Measurements from ENCODE around the gene TRIM37. TPM values are rescaled to one million over a fixed set of nuclear protein-coding genes. Genes with fewer than 3 reads are reported as not detected.
A peak's percentile ranks its signal among the peaks of the same experiment; 100 is the strongest.

The TRIM37 gene
- total RNA-seq, 1 donor from 2014 or later, result 25.4 TPM

GRCh38 chr17:59154721-59155438 is 48.2 kb upstream of the TRIM37 start, which contains the start of gene SKA2:
Gene SKA2 (minus strand): TSS chr17:59155186. CDS start chr17:59155163, 23 bp downstream.
- H3K4me3 ChIP-seq (ENCODE audit: insufficient read depth, low read depth, low read length), result peak within 1 kb of the TSS; percentile 90
- Mint-ChIP-seq H3K36me3 (ENCODE audit: low read depth, unreplicated experiment) (no peaks in the 10 kb centered on the region), H3K27ac (ENCODE audit: unreplicated experiment) (no peak within 1 kb of the TSS), H3K4me3 (ENCODE audit: unreplicated experiment) (no peak within 1 kb of the TSS), H3K9me3 (ENCODE audit: unreplicated experiment) (no peaks in the 10 kb centered on the region), H3K4me1 (ENCODE audit: low read depth, unreplicated experiment) (peaks cover 17% of the 10 kb centered on the region), H3K27me3 (ENCODE audit: low read depth, unreplicated experiment) (no peaks in the 10 kb centered on the region)
- H3K27me3 ChIP-seq (ENCODE audit: insufficient read depth, low read length), result no peaks in the 10 kb centered on the region
- FAIRE-seq (no peak), DNase-seq (ENCODE audit: low read depth) (no peak)
- H3K9ac ChIP-seq (ENCODE audit: low read length), result peak within 1 kb of the TSS; percentile 98
- no peaks in the 10 kb centered on the region for H3K36me3 ChIP-seq (ENCODE audit: insufficient read depth, low read length)
- H4K20me1 ChIP-seq (ENCODE audit: insufficient read depth, low read length), result peaks cover 5% of the 10 kb centered on the region
- peaks cover 86% of the 10 kb centered on the region for H3K79me2 ChIP-seq (ENCODE audit: insufficient read depth, low read length)
- peak within 1 kb of the TSS; percentile 88 for H3K4me2 ChIP-seq (ENCODE audit: low read length)
- H2AFZ ChIP-seq (ENCODE audit: low read depth, low read length), result peak within 1 kb of the TSS; percentile 78
- TF ChIP-seq EZH2 (IDR thresholded peaks at IDR 0.05; ENCODE audit: insufficient read depth, low read length), result peak; percentile 93
- TF ChIP-seq, protein P1, sequence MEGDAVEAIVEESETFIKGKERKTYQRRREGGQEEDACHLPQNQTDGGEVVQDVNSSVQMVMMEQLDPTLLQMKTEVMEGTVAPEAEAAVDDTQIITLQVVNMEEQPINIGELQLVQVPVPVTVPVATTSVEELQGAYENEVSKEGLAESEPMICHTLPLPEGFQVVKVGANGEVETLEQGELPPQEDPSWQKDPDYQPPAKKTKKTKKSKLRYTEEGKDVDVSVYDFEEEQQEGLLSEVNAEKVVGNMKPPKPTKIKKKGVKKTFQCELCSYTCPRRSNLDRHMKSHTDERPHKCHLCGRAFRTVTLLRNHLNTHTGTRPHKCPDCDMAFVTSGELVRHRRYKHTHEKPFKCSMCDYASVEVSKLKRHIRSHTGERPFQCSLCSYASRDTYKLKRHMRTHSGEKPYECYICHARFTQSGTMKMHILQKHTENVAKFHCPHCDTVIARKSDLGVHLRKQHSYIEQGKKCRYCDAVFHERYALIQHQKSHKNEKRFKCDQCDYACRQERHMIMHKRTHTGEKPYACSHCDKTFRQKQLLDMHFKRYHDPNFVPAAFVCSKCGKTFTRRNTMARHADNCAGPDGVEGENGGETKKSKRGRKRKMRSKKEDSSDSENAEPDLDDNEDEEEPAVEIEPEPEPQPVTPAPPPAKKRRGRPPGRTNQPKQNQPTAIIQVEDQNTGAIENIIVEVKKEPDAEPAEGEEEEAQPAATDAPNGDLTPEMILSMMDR (IDR thresholded peaks at IDR 0.05; ENCODE audit: insufficient read depth, low read depth, low read length), result no peak
- peak within 1 kb of the TSS; percentile 92 for H3K27ac ChIP-seq (ENCODE audit: low read depth, low read length)
- H3K4me1 ChIP-seq (ENCODE audit: insufficient read depth, low read length), result peaks cover 26% of the 10 kb centered on the region
- H3K9me3 ChIP-seq (ENCODE audit: insufficient read depth, low read depth, low read length), result no peaks in the 10 kb centered on the region

GRCh38 chr17:59154292-59154720 is 47.6 kb upstream of the TRIM37 start:
- H3K4me3 Mint-ChIP-seq (ENCODE audit: unreplicated experiment), result no peak overlapping the region
- Histone ChIP-seq H3K9me3 (ENCODE audit: insufficient read depth, low read depth, low read length) (no peaks in the 10 kb centered on the region), H4K20me1 (ENCODE audit: insufficient read depth, low read length) (peaks cover 10% of the 10 kb centered on the region), H2AFZ (ENCODE audit: low read depth, low read length) (peak overlapping the region; percentile 78), H3K9ac (ENCODE audit: low read length) (peak overlapping the region; percentile 98), H3K27ac (ENCODE audit: low read depth, low read length) (peak overlapping the region; percentile 92), H3K27me3 (ENCODE audit: insufficient read depth, low read length) (no peaks in the 10 kb centered on the region), H3K36me3 (ENCODE audit: insufficient read depth, low read length) (no peaks in the 10 kb centered on the region), H3K4me2 (ENCODE audit: low read length) (peak overlapping the region; percentile 88), H3K4me3 (ENCODE audit: insufficient read depth, low read depth, low read length) (peak overlapping the region; percentile 90), H3K79me2 (ENCODE audit: insufficient read depth, low read length) (peaks cover 86% of the 10 kb centered on the region), H3K4me1 (ENCODE audit: insufficient read depth, low read length) (peaks cover 26% of the 10 kb centered on the region)
- peaks cover 23% of the 10 kb centered on the region for H3K4me1 Mint-ChIP-seq (ENCODE audit: low read depth, unreplicated experiment)
- no peaks in the 10 kb centered on the region for H3K36me3 Mint-ChIP-seq (ENCODE audit: low read depth, unreplicated experiment)
- peak; percentile 40 for DNase-seq (ENCODE audit: low read depth)
- TF ChIP-seq EZH2 (IDR thresholded peaks at IDR 0.05; ENCODE audit: insufficient read depth, low read length), result no peak
- TF ChIP-seq, protein P1 (IDR thresholded peaks at IDR 0.05; ENCODE audit: insufficient read depth, low read depth, low read length), result no peak
- no peak overlapping the region for H3K27ac Mint-ChIP-seq (ENCODE audit: unreplicated experiment)
- FAIRE-seq, result no peak
- no peaks in the 10 kb centered on the region for H3K27me3 Mint-ChIP-seq (ENCODE audit: low read depth, unreplicated experiment)
- no peaks in the 10 kb centered on the region for H3K9me3 Mint-ChIP-seq (ENCODE audit: unreplicated experiment)

DNA sequence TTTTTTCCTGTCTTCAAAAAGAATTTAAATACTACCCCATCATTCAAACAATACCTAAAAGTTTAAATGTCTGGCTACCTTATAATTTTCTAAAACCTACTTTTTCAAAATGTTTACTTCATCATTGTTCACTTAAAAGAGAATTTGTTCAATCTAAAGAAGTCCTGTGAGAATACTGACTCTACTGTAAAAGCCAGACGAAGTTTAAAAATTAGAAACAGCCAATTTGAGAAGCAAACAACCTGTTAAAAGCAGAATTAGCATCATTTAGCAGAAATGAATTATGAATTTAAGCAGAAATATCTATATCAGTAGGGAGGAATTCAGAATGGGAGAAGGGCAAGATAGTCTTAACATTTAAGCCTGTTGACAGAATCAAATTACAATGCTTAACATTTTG is 46.2 kb upstream of the TRIM37 start:
- DNase-seq (ENCODE audit: low read depth) (no peak), FAIRE-seq (no peak)
- H3K4me2 ChIP-seq (ENCODE audit: low read length), result peak overlapping the region; percentile 88
- H3K27ac ChIP-seq (ENCODE audit: low read depth, low read length), result peak overlapping the region; percentile 92
- peak overlapping the region; percentile 90 for H3K4me3 ChIP-seq (ENCODE audit: insufficient read depth, low read depth, low read length)
- no peaks in the 10 kb centered on the region for H3K27me3 Mint-ChIP-seq (ENCODE audit: low read depth, unreplicated experiment)
- H3K36me3 Mint-ChIP-seq (ENCODE audit: low read depth, unreplicated experiment), result no peaks in the 10 kb centered on the region
- no peak overlapping the region for H3K27ac Mint-ChIP-seq (ENCODE audit: unreplicated experiment)
- H3K4me3 Mint-ChIP-seq (ENCODE audit: unreplicated experiment), result no peak overlapping the region
- H2AFZ ChIP-seq (ENCODE audit: low read depth, low read length), result no peak overlapping the region
- H3K36me3 ChIP-seq (ENCODE audit: insufficient read depth, low read length), result no peaks in the 10 kb centered on the region
- H3K9me3 ChIP-seq (ENCODE audit: insufficient read depth, low read depth, low read length), result no peaks in the 10 kb centered on the region
- TF ChIP-seq, protein P1 (IDR thresholded peaks at IDR 0.05; ENCODE audit: insufficient read depth, low read depth, low read length), result no peak
- TF ChIP-seq EZH2 (IDR thresholded peaks at IDR 0.05; ENCODE audit: insufficient read depth, low read length), result no peak
- H3K27me3 ChIP-seq (ENCODE audit: insufficient read depth, low read length), result no peaks in the 10 kb centered on the region
- H3K9me3 Mint-ChIP-seq (ENCODE audit: unreplicated experiment), result no peaks in the 10 kb centered on the region
- peaks cover 13% of the 10 kb centered on the region for H4K20me1 ChIP-seq (ENCODE audit: insufficient read depth, low read length)
- peaks cover 27% of the 10 kb centered on the region for H3K4me1 ChIP-seq (ENCODE audit: insufficient read depth, low read length)
- peaks cover 86% of the 10 kb centered on the region for H3K79me2 ChIP-seq (ENCODE audit: insufficient read depth, low read length)
- peak overlapping the region; percentile 98 for H3K9ac ChIP-seq (ENCODE audit: low read length)
- peaks cover 22% of the 10 kb centered on the region for H3K4me1 Mint-ChIP-seq (ENCODE audit: low read depth, unreplicated experiment)

Data from astrocyte (in vitro differentiated cells and primary cell).